ENCODE measurements around the gene DCST2. TPM values are rescaled to one million over a fixed set of nuclear protein-coding genes. Genes with fewer than 3 reads are reported as not detected.

DCST2 gene
- total and polyA plus RNA-seq, 2 of the 8 experiments (the other 6 are each of a cell fraction or from before 2014, with no cell fraction given) = 0.43 to 2.1 TPM

GRCh38 chr1:155068599-155068998, 35.0 kb upstream of the DCST2 start:
- Histone ChIP-seq H3K79me1 (ENCODE audit: low read depth, low read length) (no peaks in the 10 kb centered on the region), H3K4me2 (ENCODE audit: insufficient read depth in 1 of 2, low read depth in 2 of 2, low read length in 2 of 2) (no peak overlapping the region), H3K14ac (ENCODE audit: insufficient read length) (no peak overlapping the region), H2AK5ac (ENCODE audit: low read depth, low read length) (no peak overlapping the region), H2BK12ac (ENCODE audit: low read depth, low read length) (no peak overlapping the region), H3K9ac (replicated peaks in 1 of 4; ENCODE audit: extremely low read depth in 1 of 4, low read depth in 3 of 4, low read length in 3 of 4) (no peak overlapping the region), H3K23me2 (ENCODE audit: low read depth, low read length) (peaks cover 16% of the 10 kb centered on the region), H3K27ac (ENCODE audit: low read depth, low read length) (no peak overlapping the region), H3K79me2 (ENCODE audit: control insufficient read depth in 1 of 2, insufficient read depth in 2 of 2, low read length in 2 of 2) (peaks cover 0 to 15% of the 10 kb centered on the region in 2 experiments; a peak in 2 of 4 replicates), H4K5ac (ENCODE audit: insufficient read length, low read depth, low read length) (no peak overlapping the region), H2BK5ac (ENCODE audit: low read depth, low read length) (no peak overlapping the region), H2BK15ac (ENCODE audit: low read length) (no peak overlapping the region), H2AFZ (ENCODE audit: low read length) (no peak overlapping the region), H4K20me1 (replicated peaks in 1 of 2; ENCODE audit: control insufficient read depth in 1 of 2, insufficient read depth in 2 of 2, low read length in 2 of 2) (peaks cover 12 to 23% of the 10 kb centered on the region in 2 experiments), H3K27me3 (replicated peaks in 1 of 4; ENCODE audit: control insufficient read depth in 3 of 4, extremely low read depth in 1 of 4, insufficient read depth in 3 of 4, low read length in 3 of 4) (peaks cover 0 to 7% (median 1%) of the 10 kb centered on the region in 4 experiments; a peak in 3 of 7 replicates), H3K56ac (replicated peaks; ENCODE audit: insufficient read length, low read depth, low read length) (no peak overlapping the region), H3K4me1 (replicated peaks in 1 of 4; ENCODE audit: control insufficient read depth in 3 of 4, insufficient read depth in 4 of 4, low read length in 3 of 4) (peaks cover 4 to 36% (median 20%) of the 10 kb centered on the region in 4 experiments), H3K4ac (replicated peaks; ENCODE audit: insufficient read length, low read depth, low read length) (no peak overlapping the region), H3K23ac (ENCODE audit: insufficient read length) (no peak overlapping the region), H2BK120ac (replicated peaks; ENCODE audit: low read depth, low read length) (no peak overlapping the region), H4K91ac (replicated peaks; ENCODE audit: insufficient read length, low read length) (no peak overlapping the region), H3K18ac (ENCODE audit: extremely low read depth, low read length) (no peak overlapping the region), H4K8ac (ENCODE audit: extremely low read depth, insufficient read depth, low read length) (no peak overlapping the region), H3K9me3 (ENCODE audit: insufficient read depth in 2 of 2, low read depth in 1 of 2, low read length in 1 of 2) (no peaks in the 10 kb centered on the region), H3K36me3 (ENCODE audit: control insufficient read depth in 2 of 4, insufficient read depth in 4 of 4, low read length in 3 of 4) (peaks cover 0 to 12% (median 4%) of the 10 kb centered on the region in 4 experiments; a peak in 5 of 8 replicates), H3K4me3 (ENCODE audit: extremely low read depth in 1 of 4, insufficient read depth in 2 of 4, low read depth in 3 of 4, low read length in 4 of 4) (no peak overlapping the region), H2BK20ac (ENCODE audit: low read length) (no peak overlapping the region)
- FAIRE-seq (no peak), DNase-seq (ENCODE audit: low read depth in 1 of 2, low spot score in 2 of 2) (no peak)
- 85% methylated on average over 3 of the region's 3 CpGs; no CpG with 5 or more reads in 1 of the 2 experiments for WGBS, 2 experiments (ENCODE audit: extremely low coverage in 1 of 2, insufficient coverage in 1 of 2, insufficient read length in 1 of 2, insufficient replicate concordance in 2 of 2, low coverage in 1 of 2, low lambda C conversion rate in 2 of 2, missing lambda C conversion rate in 1 of 2)
- ChIA-PET CTCF (ENCODE audit: partially characterized antibody) (interaction anchor here (1.0 to 33.9 kb wide), 5 partner anchors 4 to 101 kb away, joined by 3 to 907 read pairs (median 169); partner anchors contain the start of genes ADAM15, EFNA3 and EFNA4), POLR2A (ENCODE audit: partially characterized antibody) (no interaction called here)
- TF ChIP-seq NANOG (IDR thresholded peaks at IDR 0.05; ENCODE audit: insufficient read depth, low read depth, low read length, poor library complexity, severe bottlenecking) (no peak), JUN (IDR thresholded peaks at IDR 0.05; ENCODE audit: low read depth, low read length) (no peak), CTCF (IDR thresholded peaks at IDR 0.05; ENCODE audit: control extremely low read depth in 1 of 3, insufficient read depth in 1 of 3, low read depth in 1 of 3, low read length in 3 of 3) (no peak), GABPA (IDR thresholded peaks at IDR 0.05; ENCODE audit: borderline replicate concordance, insufficient read depth, low read length) (no peak), SP2 (IDR thresholded peaks at IDR 0.05; ENCODE audit: low read length) (no peak), HDAC2 (IDR thresholded peaks at IDR 0.05; ENCODE audit: borderline replicate concordance in 1 of 2, low read depth in 2 of 2, low read length in 2 of 2) (no peak), CREB1 (IDR thresholded peaks at IDR 0.05) (no peak), EP300 (IDR thresholded peaks at IDR 0.05; ENCODE audit: borderline replicate concordance in 1 of 2, low read depth in 2 of 2, low read length in 2 of 2) (no peak), CHD1 (IDR thresholded peaks at IDR 0.05; ENCODE audit: low read depth, low read length) (no peak), SRF (IDR thresholded peaks at IDR 0.05; ENCODE audit: low read depth, low read length) (no peak)

All from H1 (cell line).